Loucy (cell line): ENCODE data around the gene RNF19B.

ENCODE experiments used
- CTCF ChIP-seq: fragments of 200-600 bp; sonication (generic); conservative IDR thresholded peaks from 2 replicates; pipeline ENCODE4 v1.5.1; 2014; ENCODE audit warnings: mild to moderate bottlenecking, antibody characterized with exemption, low read length
- EZH2phosphoT487 ChIP-seq: fragments of 200-600 bp; IDR thresholded peaks from 2 replicates; pipeline ENCODE4 v1.6.1; 2018; ENCODE audit warnings: antibody characterized with exemption, mild to moderate bottlenecking, moderate library complexity, borderline replicate concordance

- TF ChIP-seq CTCF (no peak), EZH2phosphoT487 (no peak)
Measured at GRCh38 chr1:32893198-32894018, 71.2 kb downstream of the RNF19B start.
